Suprapubic skin (tissue), 4 donors: ENCODE results near the gene PIAS1.

ENCODE experiments used
- EP300 ChIP-seq: sonication (generic); formaldehyde crosslinking; IDR thresholded peaks from one replicate; pipeline ENCODE4 v1.6.1; 2017; ENCODE audit warnings: antibody characterized with exemption
- POLR2AphosphoS5 ChIP-seq, 3 donors: sonication (generic); formaldehyde crosslinking; IDR thresholded peaks; one replicate each; pipeline ENCODE4 v1.6.1; 2017; ENCODE audit warnings: antibody characterized with exemption in 3 of 3
- TF ChIP-seq, protein P1 (sequence below), 2 donors: fragments of 200-600 bp in 1 of 2; fragments of 450-650 bp in 1 of 2; sonication (generic) in 1 of 2; IDR thresholded peaks; one replicate each; pipeline ENCODE4 v1.5.1; 2016 to 2019; ENCODE audit warnings: antibody characterized with exemption in 2 of 2, mild to moderate bottlenecking in 1 of 2, moderate library complexity in 1 of 2

DNA sequence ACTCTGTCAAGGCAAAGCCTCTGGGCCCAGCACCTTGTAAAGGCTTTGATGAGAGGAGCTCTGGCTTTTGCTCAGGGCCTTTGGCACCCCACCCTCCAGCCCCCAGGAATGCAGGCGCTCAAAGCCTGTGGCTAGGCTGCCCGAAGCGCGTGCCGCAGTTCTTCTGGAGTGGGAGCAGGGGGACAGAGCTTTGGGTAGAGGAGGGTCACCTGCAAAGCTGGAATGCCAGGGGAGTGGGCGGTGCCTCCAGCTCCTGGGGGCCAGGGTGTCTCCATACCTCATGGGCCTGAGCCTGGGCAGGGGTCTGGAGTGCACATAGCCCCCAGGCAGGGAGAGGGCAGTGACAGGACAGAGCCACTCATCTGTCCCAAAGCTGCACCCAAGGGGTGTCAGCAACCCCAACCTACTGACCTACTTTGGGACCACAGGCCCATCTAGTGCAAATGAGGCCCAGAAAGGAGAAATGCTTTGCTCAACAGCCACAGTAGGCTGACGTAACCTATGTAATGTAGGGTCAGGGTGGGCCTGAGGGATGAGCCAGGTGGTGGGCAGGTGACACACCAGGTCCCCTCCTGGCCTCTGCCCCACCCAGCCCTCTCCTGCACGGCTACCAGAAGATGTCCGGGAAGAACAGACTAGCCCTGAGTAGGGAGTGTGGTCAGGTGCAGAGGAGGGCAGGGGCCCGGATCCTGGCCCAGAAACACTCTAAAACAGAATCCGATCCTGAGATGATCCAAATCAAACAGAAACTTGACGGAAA is 153.2 kb downstream of the PIAS1 start:
- TF ChIP-seq, protein P1, sequence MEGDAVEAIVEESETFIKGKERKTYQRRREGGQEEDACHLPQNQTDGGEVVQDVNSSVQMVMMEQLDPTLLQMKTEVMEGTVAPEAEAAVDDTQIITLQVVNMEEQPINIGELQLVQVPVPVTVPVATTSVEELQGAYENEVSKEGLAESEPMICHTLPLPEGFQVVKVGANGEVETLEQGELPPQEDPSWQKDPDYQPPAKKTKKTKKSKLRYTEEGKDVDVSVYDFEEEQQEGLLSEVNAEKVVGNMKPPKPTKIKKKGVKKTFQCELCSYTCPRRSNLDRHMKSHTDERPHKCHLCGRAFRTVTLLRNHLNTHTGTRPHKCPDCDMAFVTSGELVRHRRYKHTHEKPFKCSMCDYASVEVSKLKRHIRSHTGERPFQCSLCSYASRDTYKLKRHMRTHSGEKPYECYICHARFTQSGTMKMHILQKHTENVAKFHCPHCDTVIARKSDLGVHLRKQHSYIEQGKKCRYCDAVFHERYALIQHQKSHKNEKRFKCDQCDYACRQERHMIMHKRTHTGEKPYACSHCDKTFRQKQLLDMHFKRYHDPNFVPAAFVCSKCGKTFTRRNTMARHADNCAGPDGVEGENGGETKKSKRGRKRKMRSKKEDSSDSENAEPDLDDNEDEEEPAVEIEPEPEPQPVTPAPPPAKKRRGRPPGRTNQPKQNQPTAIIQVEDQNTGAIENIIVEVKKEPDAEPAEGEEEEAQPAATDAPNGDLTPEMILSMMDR (IDR thresholded peaks at IDR 0.05) = no peak
- TF ChIP-seq EP300 (no peak), POLR2AphosphoS5 (IDR thresholded peaks at IDR 0.05) (no peak)
